Measurements from ENCODE around the gene MGAT1. TPM values are rescaled to one million over a fixed set of nuclear protein-coding genes. Genes with fewer than 3 reads are reported as not detected.
"Not testable (repeated sequence)": the region's sequence is repeated elsewhere in the genome, so short reads cannot be mapped to it uniquely, and the experiment has no call there.

Gene MGAT1
- total RNA-seq, 5 donors from 2014 or later (not counting 1 experiment from before 2014, with no cell fraction given): 83.1 to 198 (median 145) TPM

GRCh38 chr5:180784497-180785097, 18.0 kb downstream of the MGAT1 start:
- H3K4me3 Mint-ChIP-seq: no peak overlapping the region
- no peaks in the 10 kb centered on the region for H3K27me3 ChIP-seq (replicated peaks in 1 of 2; ENCODE audit: control insufficient read depth in 2 of 2, extremely low read depth in 1 of 2, insufficient read depth in 2 of 2, low read length in 1 of 2)
- no peaks in the 10 kb centered on the region for H3K27me3 Mint-ChIP-seq
- ATAC-seq (replicated peaks in 1 of 4) (peak; percentile 74 to 89 (median 78)), DNase-seq (peak; percentile 55 to 84 (median 72))
- H3K4me1 Mint-ChIP-seq: peaks cover 33 to 38% (median 33%) of the 10 kb centered on the region in 3 donors
- POLR2A ChIA-PET: interaction anchor here in 1 of 2 donors (0.7 kb wide), 1 partner anchor 923 kb away, joined by 4 read pairs; no protein-coding TSS in a partner anchor
- H3K27ac ChIP-seq (ENCODE audit: low read length): no peak overlapping the region
- H3K9me3 ChIP-seq: no peaks in the 10 kb centered on the region
- H3K27ac Mint-ChIP-seq: no peak overlapping the region
- H3K9me3 Mint-ChIP-seq: no peaks in the 10 kb centered on the region
- H3K36me3 ChIP-seq (ENCODE audit: control insufficient read depth in 2 of 2, extremely low read depth in 1 of 2, insufficient read depth in 1 of 2, low read length in 1 of 2): peaks cover under 1 to 7% of the 10 kb centered on the region in 2 donors
- WGBS (ENCODE audit: insufficient coverage): 66% methylated on average over 3 of the region's 13 CpGs
- H3K36me3 Mint-ChIP-seq: no peaks in the 10 kb centered on the region
- no peak overlapping the region for H3K4me3 ChIP-seq (ENCODE audit: control insufficient read depth in 1 of 2, extremely low read depth in 1 of 2, low read length in 1 of 2)
- peaks cover 0 to 29% of the 10 kb centered on the region in 2 experiments for H3K4me1 ChIP-seq (ENCODE audit: control insufficient read depth in 1 of 2, extremely low read depth in 1 of 2, insufficient read depth in 2 of 2, low read length in 2 of 2)
- CTCF ChIA-PET: interaction anchor here (0.5 to 1.1 kb wide), 3 partner anchors 26 to 76 kb away, joined by 3 to 5 read pairs (median 3); no protein-coding TSS in a partner anchor

- WGBS (ENCODE audit: insufficient coverage): 100% methylated on average over 4 of the region's 12 CpGs
- H3K27ac Mint-ChIP-seq: peak overlapping the region in 1 of 2 donors; percentile 14
- no peaks in the 10 kb centered on the region for H3K27me3 Mint-ChIP-seq
Observed at GRCh38 chr5:180783340-180784052, 19.1 kb downstream of the MGAT1 start.

GRCh38 chr5:180782748-180783147, 19.9 kb downstream of the MGAT1 start:
- Mint-ChIP-seq H3K36me3 (no peaks in the 10 kb centered on the region), H3K9me3 (no peaks in the 10 kb centered on the region), H3K4me3 (no peak overlapping the region), H3K27me3 (no peaks in the 10 kb centered on the region), H3K4me1 (peaks cover 30 to 34% (median 33%) of the 10 kb centered on the region in 3 donors), H3K27ac (peak overlapping the region in 1 of 2 donors; percentile 0)
- Histone ChIP-seq H3K4me1 (ENCODE audit: control insufficient read depth in 1 of 2, extremely low read depth in 1 of 2, insufficient read depth in 2 of 2, low read length in 2 of 2) (peaks cover 0 to 20% of the 10 kb centered on the region in 2 experiments), H3K27me3 (replicated peaks in 1 of 2; ENCODE audit: control insufficient read depth in 2 of 2, extremely low read depth in 1 of 2, insufficient read depth in 2 of 2, low read length in 1 of 2) (no peaks in the 10 kb centered on the region), H3K36me3 (ENCODE audit: control insufficient read depth in 2 of 2, extremely low read depth in 1 of 2, insufficient read depth in 1 of 2, low read length in 1 of 2) (peaks cover 0 to 3% of the 10 kb centered on the region in 2 donors), H3K4me3 (ENCODE audit: control insufficient read depth in 1 of 2, extremely low read depth in 1 of 2, low read length in 1 of 2) (no peak overlapping the region), H3K27ac (ENCODE audit: low read length) (no peak overlapping the region), H3K9me3 (no peaks in the 10 kb centered on the region)
- no peak for ATAC-seq (replicated peaks in 1 of 4)
- 0% methylated on average over 1 of the region's 2 CpGs for whole genome bisulfite sequencing (ENCODE audit: insufficient coverage)
- ChIA-PET CTCF (no interaction called here), POLR2A (interaction anchor here in 1 of 2 donors (0.6 kb wide), 1 partner anchor 46 kb away, joined by 5 read pairs; no protein-coding TSS in a partner anchor)
- DNase-seq: no peak

More at GRCh38 chr5:180783340-180784052, 19.1 kb downstream of the MGAT1 start:
- Mint-ChIP-seq H3K36me3 (no peaks in the 10 kb centered on the region), H3K4me1 (peaks cover 33 to 38% (median 33%) of the 10 kb centered on the region in 3 donors), H3K9me3 (no peaks in the 10 kb centered on the region), H3K4me3 (no peak overlapping the region)
- H3K9me3 ChIP-seq: no peaks in the 10 kb centered on the region
- no peaks in the 10 kb centered on the region for H3K27me3 ChIP-seq (replicated peaks in 1 of 2; ENCODE audit: control insufficient read depth in 2 of 2, extremely low read depth in 1 of 2, insufficient read depth in 2 of 2, low read length in 1 of 2)
- H3K36me3 ChIP-seq (ENCODE audit: control insufficient read depth in 2 of 2, extremely low read depth in 1 of 2, insufficient read depth in 1 of 2, low read length in 1 of 2): peaks cover 0 to 4% of the 10 kb centered on the region in 2 donors
- no peak for ATAC-seq (replicated peaks in 1 of 4)
- H3K4me3 ChIP-seq (ENCODE audit: control insufficient read depth in 1 of 2, extremely low read depth in 1 of 2, low read length in 1 of 2): no peak overlapping the region
- CTCF ChIA-PET: no interaction called here
- POLR2A ChIA-PET: no interaction called here
- no peak overlapping the region for H3K27ac ChIP-seq (ENCODE audit: low read length)
- peaks cover 0 to 26% of the 10 kb centered on the region in 2 experiments for H3K4me1 ChIP-seq (ENCODE audit: control insufficient read depth in 1 of 2, extremely low read depth in 1 of 2, insufficient read depth in 2 of 2, low read length in 2 of 2)
- no peak for DNase-seq

GRCh38 chr5:180781900-180782326, 20.7 kb downstream of the MGAT1 start:
- POLR2A ChIA-PET; ATAC-seq (replicated peaks in 1 of 4); H3K9me3 ChIP-seq; H3K9me3 Mint-ChIP-seq; H3K4me3 ChIP-seq (ENCODE audit: control insufficient read depth in 1 of 2, extremely low read depth in 1 of 2, low read length in 1 of 2); H3K27ac Mint-ChIP-seq; H3K27me3 Mint-ChIP-seq; H3K27ac ChIP-seq (ENCODE audit: low read length); H3K27me3 ChIP-seq (replicated peaks in 1 of 2; ENCODE audit: control insufficient read depth in 2 of 2, extremely low read depth in 1 of 2, insufficient read depth in 2 of 2, low read length in 1 of 2); H3K36me3 Mint-ChIP-seq; CTCF ChIA-PET; H3K36me3 ChIP-seq (ENCODE audit: control insufficient read depth in 2 of 2, extremely low read depth in 1 of 2, insufficient read depth in 1 of 2, low read length in 1 of 2); DNase-seq; H3K4me3 Mint-ChIP-seq: not testable (repeated sequence)
- H3K4me1 Mint-ChIP-seq: peaks cover 22 to 28% (median 27%) of the 10 kb centered on the region in 3 donors
- H3K4me1 ChIP-seq (ENCODE audit: control insufficient read depth in 1 of 2, extremely low read depth in 1 of 2, insufficient read depth in 2 of 2, low read length in 2 of 2): peaks cover 0 to 16% of the 10 kb centered on the region in 2 experiments
- WGBS (ENCODE audit: insufficient coverage): 98% methylated on average over 12 of the region's 14 CpGs

GRCh38 chr5:180779985-180780610, 22.5 kb downstream of the MGAT1 start:
- Histone ChIP-seq H3K27ac (ENCODE audit: low read length) (no peak overlapping the region), H3K4me1 (ENCODE audit: control insufficient read depth in 1 of 2, extremely low read depth in 1 of 2, insufficient read depth in 2 of 2, low read length in 2 of 2) (peaks cover 0 to 3% of the 10 kb centered on the region in 2 experiments), H3K4me3 (ENCODE audit: control insufficient read depth in 1 of 2, extremely low read depth in 1 of 2, low read length in 1 of 2) (no peak overlapping the region), H3K36me3 (ENCODE audit: control insufficient read depth in 2 of 2, extremely low read depth in 1 of 2, insufficient read depth in 1 of 2, low read length in 1 of 2) (no peaks in the 10 kb centered on the region), H3K27me3 (replicated peaks in 1 of 2; ENCODE audit: control insufficient read depth in 2 of 2, extremely low read depth in 1 of 2, insufficient read depth in 2 of 2, low read length in 1 of 2) (peaks cover 0 to 2% of the 10 kb centered on the region in 2 experiments), H3K9me3 (no peaks in the 10 kb centered on the region)
- Mint-ChIP-seq H3K27ac (no peak overlapping the region), H3K4me1 (peaks cover 9 to 14% (median 11%) of the 10 kb centered on the region in 3 donors), H3K9me3 (no peaks in the 10 kb centered on the region), H3K36me3 (no peaks in the 10 kb centered on the region), H3K4me3 (no peak overlapping the region), H3K27me3 (peaks cover 0 to 6% of the 10 kb centered on the region in 2 donors)
- DNase-seq (no peak), ATAC-seq (replicated peaks in 1 of 4) (no peak)
- ChIA-PET CTCF (no interaction called here), POLR2A (no interaction called here)
- WGBS (ENCODE audit: insufficient coverage): 87% methylated on average over 10 of the region's 10 CpGs

GRCh38 chr5:180777475-180777874, 25.1 kb downstream of the MGAT1 start:
- H3K36me3 ChIP-seq (ENCODE audit: control insufficient read depth in 2 of 2, extremely low read depth in 1 of 2, insufficient read depth in 1 of 2, low read length in 1 of 2): no peaks in the 10 kb centered on the region
- no peaks in the 10 kb centered on the region for H3K4me1 ChIP-seq (ENCODE audit: control insufficient read depth in 1 of 2, extremely low read depth in 1 of 2, insufficient read depth in 2 of 2, low read length in 2 of 2)
- Mint-ChIP-seq H3K4me3 (no peak overlapping the region), H3K36me3 (no peaks in the 10 kb centered on the region), H3K27ac (no peak overlapping the region), H3K27me3 (peaks cover 8 to 15% of the 10 kb centered on the region in 2 donors), H3K4me1 (peaks cover 2 to 7% (median 3%) of the 10 kb centered on the region in 3 donors), H3K9me3 (peaks cover 4 to 9% (median 4%) of the 10 kb centered on the region in 3 donors)
- CTCF ChIA-PET: no interaction called here
- no peak for ATAC-seq (replicated peaks in 1 of 4)
- POLR2A ChIA-PET: no interaction called here
- H3K27ac ChIP-seq (ENCODE audit: low read length): no peak overlapping the region
- DNase-seq: no peak
- no peaks in the 10 kb centered on the region for H3K9me3 ChIP-seq
- no peak overlapping the region for H3K4me3 ChIP-seq (ENCODE audit: control insufficient read depth in 1 of 2, extremely low read depth in 1 of 2, low read length in 1 of 2)
- 83% methylated on average over 1 of the region's 1 CpG for WGBS (ENCODE audit: insufficient coverage)
- peaks cover 0 to 9% of the 10 kb centered on the region in 2 experiments for H3K27me3 ChIP-seq (replicated peaks in 1 of 2; ENCODE audit: control insufficient read depth in 2 of 2, extremely low read depth in 1 of 2, insufficient read depth in 2 of 2, low read length in 1 of 2)
